HPDE6-E6E7 (cell line): ENCODE data around the gene CDKN1A.
"Not testable (repeated sequence)": the region's sequence is repeated elsewhere in the genome, so short reads cannot be mapped to it uniquely, and the experiment has no call there.

Source experiments
- DNase-seq: peaks from one replicate; pipeline ENCODE4 v3.0.0; 2011; ENCODE audit warnings: missing footprints; ENCODE audit errors: extremely low spot score

Gene CDKN1A

GRCh38 chr6:36695414-36695813 lies 16.9 kb downstream of the CDKN1A start:
- DNase-seq, result no peak

- no peak for DNase-seq
These were observed 19.0 kb downstream of the CDKN1A start, which contains the start of gene RAB44 for GRCh38 chr6:36697481-36697903. Gene RAB44, plus strand, starts transcription at chr6:36697826. Its CDS starts 6,410 bp downstream, at chr6:36704236.

GRCh38 chr6:36698196-36698595 lies 19.7 kb downstream of the CDKN1A start:
- DNase-seq, result no peak

- no peak for DNase-seq
These were observed 20.4 kb downstream of the CDKN1A start for GRCh38 chr6:36698871-36699271.

- no peak for DNase-seq
These were observed 20.8 kb downstream of the CDKN1A start for GRCh38 chr6:36699348-36699747.

GRCh38 chr6:36700071-36700812 lies 21.7 kb downstream of the CDKN1A start:
- DNase-seq, result no peak

- DNase-seq, result no peak
These were observed 22.3 kb downstream of the CDKN1A start for GRCh38 chr6:36700831-36701230.

- DNase-seq, result no peak
These were observed 23.0 kb downstream of the CDKN1A start for GRCh38 chr6:36701401-36701991.

- no peak for DNase-seq
These were observed 24.1 kb downstream of the CDKN1A start for GRCh38 chr6:36702656-36703055.

- no peak for DNase-seq
These were observed 24.6 kb downstream of the CDKN1A start for GRCh38 chr6:36703081-36703606.

GRCh38 chr6:36703982-36704381 lies 25.5 kb downstream of the CDKN1A start:
- no peak for DNase-seq

GRCh38 chr6:36704961-36705577 lies 26.6 kb downstream of the CDKN1A start:
- not testable (repeated sequence) for DNase-seq

GRCh38 chr6:36706339-36706738 lies 27.8 kb downstream of the CDKN1A start:
- no peak for DNase-seq

GRCh38 chr6:36712816-36713215 lies 34.3 kb downstream of the CDKN1A start:
- no peak for DNase-seq

GRCh38 chr6:36713846-36714245 lies 35.3 kb downstream of the CDKN1A start:
- no peak for DNase-seq

- DNase-seq, result no peak
These were observed 36.0 kb downstream of the CDKN1A start for GRCh38 chr6:36714511-36714910.

GRCh38 chr6:36715469-36715868 lies 37.0 kb downstream of the CDKN1A start:
- no peak for DNase-seq

GRCh38 chr6:36716476-36717093 lies 38.1 kb downstream of the CDKN1A start:
- no peak for DNase-seq

- no peak for DNase-seq
These were observed 38.8 kb downstream of the CDKN1A start for GRCh38 chr6:36717231-36717825.

GRCh38 chr6:36717871-36718540 lies 39.5 kb downstream of the CDKN1A start:
- no peak for DNase-seq

GRCh38 chr6:36718560-36718959 lies 40.0 kb downstream of the CDKN1A start:
- DNase-seq, result no peak
